OCI-LY1 (cell line): ENCODE measurements around the gene SESN1.
A peak's percentile ranks its signal among the peaks of the same experiment; 100 is the strongest.

ENCODE experiments used
- H2AFZ ChIP-seq: fragments of 200-600 bp; sonication (generic), shearing (Covaris generic); 2 replicates; pipeline ENCODE4 v1.6.0; 2014; ENCODE audit warnings: antibody characterized with exemption, mild to moderate bottlenecking, low read length
- H3F3A ChIP-seq: fragments of 200-600 bp; sonication (generic), shearing (Covaris generic); 2 replicates; pipeline ENCODE4 v1.6.0; 2014; ENCODE audit warnings: mild to moderate bottlenecking, antibody characterized with exemption, low read length, moderate library complexity; ENCODE audit not compliant: insufficient read depth
- H3K27ac ChIP-seq: fragments of 200-600 bp; sonication (generic); 2 replicates; pipeline ENCODE4 v1.5.1; 2014; ENCODE audit warnings: low read length, mixed run types, mild to moderate bottlenecking, low read depth; ENCODE audit not compliant: poor library complexity, severe bottlenecking
- H3K27me3 ChIP-seq: fragments of 200-600 bp; sonication (generic); 2 replicates; pipeline ENCODE4 v1.6.0; 2014; ENCODE audit warnings: antibody characterized with exemption, mild to moderate bottlenecking, low read length, moderate library complexity; ENCODE audit not compliant: insufficient read depth
- H3K36me3 ChIP-seq: fragments of 200-600 bp; sonication (generic); 2 replicates; pipeline ENCODE4 v1.6.1; 2014; ENCODE audit warnings: mild to moderate bottlenecking, antibody characterized with exemption, low read length, moderate library complexity, mixed read lengths; ENCODE audit not compliant: insufficient read depth
- H3K4me1 ChIP-seq: fragments of 200-600 bp; sonication (generic); 2 replicates; pipeline ENCODE4 v1.5.1; 2014; ENCODE audit warnings: mild to moderate bottlenecking, low read length, moderate library complexity; ENCODE audit not compliant: insufficient read depth, severe bottlenecking
- H3K4me2 ChIP-seq: fragments of 200-600 bp; sonication (generic), shearing (Covaris generic); 2 replicates; pipeline ENCODE4 v1.6.1; 2014; ENCODE audit warnings: low read length
- H3K4me3 ChIP-seq: fragments of 200-600 bp; sonication (generic); 2 replicates; pipeline ENCODE4 v1.5.1; 2014; ENCODE audit warnings: low read length, low read depth, mild to moderate bottlenecking, mixed read lengths; ENCODE audit not compliant: poor library complexity, severe bottlenecking
- H3K79me2 ChIP-seq: fragments of 200-600 bp; shearing (Covaris generic); 2 replicates; pipeline ENCODE4 v1.6.1; 2016; ENCODE audit warnings: mixed run types, low read length, mixed read lengths; ENCODE audit not compliant: insufficient read depth
- H3K9ac ChIP-seq: fragments of 200-600 bp; sonication (generic), shearing (Covaris generic); 2 replicates; pipeline ENCODE4 v1.6.1; 2014; ENCODE audit warnings: mild to moderate bottlenecking, low read length, mixed read lengths
- H3K9me2 ChIP-seq: fragments of 200-600 bp; sonication (generic), shearing (Covaris generic); 2 replicates; pipeline ENCODE4 v1.6.1; 2014; ENCODE audit warnings: low read depth, mild to moderate bottlenecking, low read length, mixed read lengths
- H3K9me3 ChIP-seq: fragments of 200-600 bp; shearing (Covaris generic); 2 replicates; pipeline ENCODE4 v1.6.1; 2014; ENCODE audit warnings: low read length, mixed read lengths
- H4K20me1 ChIP-seq: fragments of 200-600 bp; sonication (generic), shearing (Covaris generic); 2 replicates; pipeline ENCODE4 v1.6.0; 2016; ENCODE audit warnings: mild to moderate bottlenecking, low read length; ENCODE audit not compliant: insufficient read depth
- CTCF ChIP-seq: fragments of 200-600 bp; sonication (generic), shearing (Covaris generic); IDR thresholded peaks from 2 replicates; pipeline ENCODE4 v1.5.1; 2017; ENCODE audit warnings: mild to moderate bottlenecking, antibody characterized with exemption, low read length, moderate library complexity, mixed read lengths
- EZH2 ChIP-seq: fragments of 200-600 bp; sonication (generic), shearing (Covaris generic); IDR thresholded peaks from 2 replicates; pipeline ENCODE4 v1.8.0; 2017; ENCODE audit warnings: borderline replicate concordance, mixed run types, mild to moderate bottlenecking, antibody characterized with exemption, low read length, moderate library complexity, mixed read lengths

SESN1 gene

GRCh38 chr6:109102762-109103161, 8.1 kb upstream of the SESN1 start:
- no peaks in the 10 kb centered on the region for H4K20me1 ChIP-seq

GRCh38 chr6:109097661-109098060, 3.0 kb upstream of the SESN1 start:
- H3F3A ChIP-seq, result no peaks in the 10 kb centered on the region
- H3K27me3 ChIP-seq, result no peaks in the 10 kb centered on the region
- no peak for TF ChIP-seq CTCF
- no peak for TF ChIP-seq EZH2
- no peak overlapping the region for H2AFZ ChIP-seq
- H3K4me3 ChIP-seq, result no peak overlapping the region
- no peaks in the 10 kb centered on the region for H3K79me2 ChIP-seq
- no peak overlapping the region for H3K9ac ChIP-seq
- no peak overlapping the region for H3K27ac ChIP-seq
- no peaks in the 10 kb centered on the region for H3K9me3 ChIP-seq
- no peaks in the 10 kb centered on the region for H4K20me1 ChIP-seq
- H3K4me1 ChIP-seq, result peaks cover 29% of the 10 kb centered on the region
- H3K36me3 ChIP-seq, result peaks cover 3% of the 10 kb centered on the region; the same call in 1 of the 2 replicates
- no peak overlapping the region for H3K4me2 ChIP-seq
- no peaks in the 10 kb centered on the region for H3K9me2 ChIP-seq

More at GRCh38 chr6:109102762-109103161, 8.1 kb upstream of the SESN1 start:
- no peaks in the 10 kb centered on the region for H3K9me2 ChIP-seq
- no peaks in the 10 kb centered on the region for H3K27me3 ChIP-seq
- no peak overlapping the region for H3K4me2 ChIP-seq
- H3K36me3 ChIP-seq, result peaks cover 3% of the 10 kb centered on the region; the same call in 1 of the 2 replicates
- H3K9me3 ChIP-seq, result no peaks in the 10 kb centered on the region
- peaks cover 12% of the 10 kb centered on the region for H3K4me1 ChIP-seq
- H2AFZ ChIP-seq, result no peak overlapping the region
- H3F3A ChIP-seq, result no peaks in the 10 kb centered on the region
- H3K79me2 ChIP-seq, result no peaks in the 10 kb centered on the region
- no peak overlapping the region for H3K4me3 ChIP-seq
- H3K27ac ChIP-seq, result no peak overlapping the region
- TF ChIP-seq CTCF, result no peak
- TF ChIP-seq EZH2, result no peak
- H3K9ac ChIP-seq, result no peak overlapping the region

GRCh38 chr6:109096208-109096607, 1.6 kb upstream of the SESN1 start:
- Histone ChIP-seq H2AFZ (no peak overlapping the region; the same call in 1 of the 2 replicates), H3K9me3 (no peaks in the 10 kb centered on the region), H3F3A (no peaks in the 10 kb centered on the region), H3K9ac (peak overlapping the region; percentile 92), H3K4me2 (peak overlapping the region; percentile 89), H3K4me1 (peaks cover 38% of the 10 kb centered on the region), H3K9me2 (no peaks in the 10 kb centered on the region), H3K36me3 (peaks cover 3% of the 10 kb centered on the region; the same call in 1 of the 2 replicates), H3K27me3 (no peaks in the 10 kb centered on the region), H3K4me3 (peak overlapping the region; percentile 88), H4K20me1 (no peaks in the 10 kb centered on the region), H3K27ac (no peak overlapping the region), H3K79me2 (no peaks in the 10 kb centered on the region)
- TF ChIP-seq EZH2, result no peak
- TF ChIP-seq CTCF, result no peak
